Naive B cell (primary cell): Measurements from ENCODE around the gene DPP6. TPM values are rescaled to one million over a fixed set of nuclear protein-coding genes. Genes with fewer than 3 reads are reported as not detected.

Experiments used
- ATAC-seq, 2 donors: fragments of 150-1000 bp; cut with Tn5 transposase; 2 replicates each; pipeline ENCODE4 v1.10.0; 2021; ENCODE audit warnings: low read depth in 2 of 2, mild to moderate bottlenecking in 2 of 2, moderate library complexity in 2 of 2
- DNase-seq: peaks from one replicate; pipeline ENCODE4 v3.0.0; 2022
- H3K27ac Mint-ChIP-seq, 6 donors: one replicate each; pipeline ENCODE4 v1.8.0; 2020 to 2022; ENCODE audit warnings: mild to moderate bottlenecking in 6 of 6, mixed read lengths in 6 of 6, moderate library complexity in 5 of 6, inconsistent platforms in 2 of 6
- H3K27me3 Mint-ChIP-seq, 3 donors: one replicate each; pipeline ENCODE4 v1.8.0; 2021 to 2022; ENCODE audit warnings: mixed read lengths in 3 of 3, mild to moderate bottlenecking in 1 of 3
- H3K36me3 Mint-ChIP-seq, 2 donors: one replicate each; pipeline ENCODE4 v1.8.0; 2020 to 2022; ENCODE audit warnings: mixed read lengths in 2 of 2, inconsistent platforms in 1 of 2, mild to moderate bottlenecking in 1 of 2
- H3K4me1 Mint-ChIP-seq, 3 donors: one replicate each; pipeline ENCODE4 v1.8.0; 2020 to 2022; ENCODE audit warnings: mixed read lengths in 3 of 3, inconsistent platforms in 1 of 3, mild to moderate bottlenecking in 1 of 3, moderate library complexity in 1 of 3
- H3K4me3 Mint-ChIP-seq, 8 donors: one replicate each; pipeline ENCODE4 v1.8.0; 2020 to 2022; ENCODE audit warnings: mild to moderate bottlenecking in 8 of 8, mixed read lengths in 8 of 8, moderate library complexity in 8 of 8, inconsistent platforms in 2 of 8
- H3K9me3 Mint-ChIP-seq, 7 donors: one replicate each; pipeline ENCODE4 v1.8.0; 2020 to 2022; ENCODE audit warnings: mixed read lengths in 7 of 7, mild to moderate bottlenecking in 5 of 7, inconsistent platforms in 2 of 7, moderate library complexity in 1 of 7
- polyA plus RNA-seq, 6 donors: library from polyadenylated mRNA; unstranded; fragments of 300-500 nt; fragmentation: Illumina TruSeq; gene quantifications; one replicate each; pipeline ENCODE4 v1.2.3, GENCODE V29; 2021; ENCODE audit warnings: low read depth in 6 of 6

The DPP6 gene
- polyA plus RNA-seq, 6 donors from 2014 or later, result not detected

DNA sequence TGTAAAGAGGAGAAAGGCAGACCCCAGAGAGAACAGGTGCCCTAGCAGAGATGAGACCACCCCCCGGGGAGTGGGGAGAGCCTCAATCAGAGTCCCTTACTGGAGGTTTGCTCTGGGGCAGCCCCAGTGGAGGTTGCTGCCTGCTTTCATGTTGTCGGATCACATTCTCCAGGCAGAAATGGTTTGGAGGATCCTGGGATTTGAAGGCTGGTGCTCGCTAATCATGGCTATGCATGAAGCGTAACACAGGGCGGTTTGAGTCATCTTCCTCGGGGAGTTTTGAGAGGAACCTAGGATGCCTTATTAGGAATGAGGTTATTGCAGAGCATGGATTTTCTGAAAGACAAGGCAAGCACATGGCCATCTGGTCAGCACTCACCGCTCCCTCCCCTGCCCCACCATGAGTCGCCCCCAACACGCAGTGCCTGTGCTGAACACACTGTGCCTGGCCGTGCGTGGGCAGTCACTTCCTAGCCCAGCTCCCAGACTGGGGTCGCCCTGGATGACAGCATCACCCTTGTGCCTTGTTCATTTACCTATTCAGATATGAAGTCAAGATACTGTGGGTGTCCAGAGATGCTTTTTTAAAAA is 319.9 kb downstream of the DPP6 start:
- no peak for ATAC-seq
- Mint-ChIP-seq H3K4me1 (no peaks in the 10 kb centered on the region), H3K36me3 (no peaks in the 10 kb centered on the region), H3K27ac (no peak overlapping the region), H3K9me3 (peaks cover 0 to 15% (median 8%) of the 10 kb centered on the region in 7 donors), H3K4me3 (no peak overlapping the region), H3K27me3 (no peaks in the 10 kb centered on the region)
- DNase-seq, result no peak

- Mint-ChIP-seq H3K4me1 (no peaks in the 10 kb centered on the region), H3K4me3 (no peak overlapping the region), H3K36me3 (no peaks in the 10 kb centered on the region), H3K9me3 (peaks cover 0 to 15% (median 9%) of the 10 kb centered on the region in 7 donors), H3K27me3 (no peaks in the 10 kb centered on the region), H3K27ac (no peak overlapping the region)
- DNase-seq (no peak), ATAC-seq (no peak)
Observed at GRCh38 chr7:154373956-154374355, 321.8 kb downstream of the DPP6 start.

GRCh38 chr7:154375956-154376355 is 323.8 kb downstream of the DPP6 start:
- Mint-ChIP-seq H3K4me3 (no peak overlapping the region), H3K27me3 (no peaks in the 10 kb centered on the region), H3K36me3 (no peaks in the 10 kb centered on the region), H3K27ac (no peak overlapping the region), H3K9me3 (peaks cover 0 to 18% (median 10%) of the 10 kb centered on the region in 7 donors), H3K4me1 (no peaks in the 10 kb centered on the region)
- DNase-seq (no peak), ATAC-seq (no peak)

- no peak overlapping the region for H3K4me3 Mint-ChIP-seq
- H3K27me3 Mint-ChIP-seq, result no peaks in the 10 kb centered on the region
- no peaks in the 10 kb centered on the region for H3K36me3 Mint-ChIP-seq
- no peak for DNase-seq
- ATAC-seq, result no peak
- no peak overlapping the region for H3K27ac Mint-ChIP-seq
- H3K4me1 Mint-ChIP-seq, result no peaks in the 10 kb centered on the region
- H3K9me3 Mint-ChIP-seq, result peaks cover under 1 to 14% (median 9%) of the 10 kb centered on the region in 7 donors
Observed at GRCh38 chr7:154380771-154381170, 328.6 kb downstream of the DPP6 start.

DNA sequence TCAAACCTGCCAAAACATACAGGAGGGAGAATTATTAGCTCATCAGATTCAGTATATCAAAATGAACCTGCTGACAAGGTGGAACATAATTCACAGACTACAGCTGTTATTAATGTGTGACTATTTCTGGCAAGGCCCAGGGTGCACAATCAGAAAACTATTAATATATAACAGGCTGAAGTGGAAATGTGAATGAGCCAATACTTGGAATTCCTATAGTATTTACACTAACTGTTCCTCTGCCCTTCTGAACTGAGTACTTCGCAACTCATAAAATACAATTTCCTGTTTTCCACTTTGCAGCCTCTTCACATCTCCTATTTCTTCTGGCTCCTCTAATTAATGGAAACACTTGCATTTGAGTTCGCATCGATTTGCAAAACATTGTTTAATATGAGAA is 330.8 kb downstream of the DPP6 start:
- Mint-ChIP-seq H3K27ac (no peak overlapping the region), H3K4me3 (no peak overlapping the region), H3K36me3 (no peaks in the 10 kb centered on the region), H3K27me3 (no peaks in the 10 kb centered on the region), H3K4me1 (no peaks in the 10 kb centered on the region), H3K9me3 (peaks cover 0 to 23% (median 14%) of the 10 kb centered on the region in 7 donors)
- no peak for ATAC-seq
- no peak for DNase-seq

GRCh38 chr7:154385214-154385613 is 333.0 kb downstream of the DPP6 start:
- H3K4me3 Mint-ChIP-seq, result no peak overlapping the region
- peaks cover 6 to 26% (median 12%) of the 10 kb centered on the region in 7 donors for H3K9me3 Mint-ChIP-seq
- H3K27ac Mint-ChIP-seq, result no peak overlapping the region
- H3K4me1 Mint-ChIP-seq, result no peaks in the 10 kb centered on the region
- DNase-seq (no peak), ATAC-seq (no peak)
- no peaks in the 10 kb centered on the region for H3K27me3 Mint-ChIP-seq
- no peaks in the 10 kb centered on the region for H3K36me3 Mint-ChIP-seq

- no peaks in the 10 kb centered on the region for H3K36me3 Mint-ChIP-seq
- peaks cover 9 to 29% (median 14%) of the 10 kb centered on the region in 7 donors for H3K9me3 Mint-ChIP-seq
- no peaks in the 10 kb centered on the region for H3K4me1 Mint-ChIP-seq
- DNase-seq, result no peak
- H3K27ac Mint-ChIP-seq, result no peak overlapping the region
- no peaks in the 10 kb centered on the region for H3K27me3 Mint-ChIP-seq
- no peak for ATAC-seq
- H3K4me3 Mint-ChIP-seq, result no peak overlapping the region
Observed at GRCh38 chr7:154387252-154387651, 335.1 kb downstream of the DPP6 start.

DNA sequence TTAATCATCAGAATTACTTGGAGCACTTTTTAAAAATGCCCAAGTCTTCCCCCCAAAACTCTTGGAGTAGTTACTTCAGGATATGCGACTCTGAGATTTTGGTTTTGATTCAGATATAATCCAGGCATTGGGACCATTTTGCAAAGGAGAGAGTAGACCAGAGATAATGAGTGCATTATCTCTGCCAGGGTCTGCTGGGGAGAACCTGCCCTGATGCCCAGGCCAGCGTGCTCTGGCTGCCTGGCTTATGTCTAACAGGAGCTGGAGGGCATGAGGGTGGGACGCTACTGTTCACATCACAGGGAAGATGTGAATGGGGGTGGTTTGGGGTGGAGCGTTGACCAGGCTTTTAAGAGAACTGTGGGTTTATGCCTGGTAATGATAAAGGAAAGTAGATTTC is 336.2 kb downstream of the DPP6 start:
- DNase-seq (no peak), ATAC-seq (no peak)
- Mint-ChIP-seq H3K4me1 (no peaks in the 10 kb centered on the region), H3K9me3 (peaks cover 9 to 38% (median 14%) of the 10 kb centered on the region in 7 donors), H3K27me3 (no peaks in the 10 kb centered on the region), H3K4me3 (no peak overlapping the region), H3K36me3 (no peaks in the 10 kb centered on the region), H3K27ac (no peak overlapping the region)

- H3K36me3 Mint-ChIP-seq, result no peaks in the 10 kb centered on the region
- peaks cover 9 to 37% (median 13%) of the 10 kb centered on the region in 7 donors for H3K9me3 Mint-ChIP-seq
- no peak for ATAC-seq
- no peak for DNase-seq
- H3K27me3 Mint-ChIP-seq, result no peaks in the 10 kb centered on the region
- H3K4me1 Mint-ChIP-seq, result no peaks in the 10 kb centered on the region
- H3K4me3 Mint-ChIP-seq, result no peak overlapping the region
- no peak overlapping the region for H3K27ac Mint-ChIP-seq
Observed at GRCh38 chr7:154388999-154389398, 336.8 kb downstream of the DPP6 start.

DNA sequence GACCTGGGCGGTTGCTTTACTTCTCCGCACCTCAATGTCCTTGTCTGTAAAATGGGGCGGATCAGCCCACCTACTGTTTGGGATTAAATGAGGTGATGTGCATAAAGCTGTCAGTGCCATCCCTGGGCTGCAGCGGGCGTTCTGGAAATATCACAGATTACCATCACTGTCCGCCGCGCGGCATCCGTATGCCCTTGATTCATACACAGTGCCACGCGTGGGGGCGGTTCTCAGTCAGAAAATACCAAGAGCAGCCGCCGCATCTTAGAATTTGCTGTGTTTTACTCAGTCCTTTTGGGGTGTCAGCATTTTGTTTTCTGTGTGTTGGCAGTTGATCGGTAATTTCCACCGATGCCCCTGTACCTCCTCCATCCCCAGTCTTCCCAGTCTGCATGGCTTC is 338.8 kb downstream of the DPP6 start:
- no peak for ATAC-seq
- no peak overlapping the region for H3K4me3 Mint-ChIP-seq
- no peak for DNase-seq

DNA sequence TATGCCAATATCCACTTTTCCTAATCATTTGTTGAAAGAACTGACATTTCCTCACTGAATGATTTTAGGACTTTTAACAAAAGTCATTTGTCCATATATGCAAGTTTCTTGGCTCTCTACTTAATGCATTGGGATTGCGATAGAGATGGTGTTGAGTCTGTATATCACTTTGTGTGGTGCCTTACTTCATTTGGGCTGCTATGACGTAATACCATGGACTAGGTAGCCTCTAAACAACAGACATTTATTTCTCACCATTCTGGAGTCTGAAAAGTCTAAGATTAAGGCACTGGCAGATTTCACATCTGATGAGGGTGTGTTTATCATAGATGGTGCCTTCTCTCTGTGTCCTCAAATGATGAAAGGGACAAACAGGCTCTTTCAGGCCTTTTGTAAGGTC is 342.6 kb downstream of the DPP6 start:
- Mint-ChIP-seq H3K27me3 (no peaks in the 10 kb centered on the region), H3K9me3 (peaks cover 4 to 21% (median 7%) of the 10 kb centered on the region in 7 donors), H3K27ac (no peak overlapping the region), H3K4me1 (no peaks in the 10 kb centered on the region), H3K4me3 (no peak overlapping the region), H3K36me3 (no peaks in the 10 kb centered on the region)
- no peak for ATAC-seq
- no peak for DNase-seq

More for the DNA sequence above, 338.8 kb downstream of the DPP6 start:
- Mint-ChIP-seq H3K9me3 (peaks cover 5 to 29% (median 13%) of the 10 kb centered on the region in 7 donors), H3K27me3 (no peaks in the 10 kb centered on the region), H3K27ac (no peak overlapping the region), H3K4me1 (no peaks in the 10 kb centered on the region), H3K36me3 (no peaks in the 10 kb centered on the region)

DNA sequence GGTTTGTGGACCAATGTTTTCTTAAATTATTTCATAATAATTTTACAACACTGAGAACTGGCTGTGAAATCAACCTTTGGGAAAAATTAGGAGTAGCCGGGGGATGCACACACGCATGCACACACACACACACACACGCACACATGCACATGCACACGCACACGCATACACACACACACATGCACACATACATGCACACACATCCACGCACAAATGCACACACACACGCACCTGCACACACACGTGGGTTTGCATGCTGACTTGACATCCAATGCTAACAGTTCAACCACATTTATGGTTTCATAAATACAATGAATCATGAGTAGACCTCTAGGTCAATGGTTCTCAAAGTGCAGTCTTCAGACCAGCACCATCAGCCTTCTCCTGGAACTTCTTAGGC is 354.1 kb downstream of the DPP6 start:
- DNase-seq, result no peak
- Mint-ChIP-seq H3K4me1 (no peaks in the 10 kb centered on the region), H3K27me3 (no peaks in the 10 kb centered on the region), H3K4me3 (no peak overlapping the region), H3K36me3 (no peaks in the 10 kb centered on the region), H3K9me3 (peaks cover 0 to 10% (median 0%) of the 10 kb centered on the region in 7 donors), H3K27ac (no peak overlapping the region)
- no peak for ATAC-seq

GRCh38 chr7:154409703-154410311 is 357.6 kb downstream of the DPP6 start:
- H3K36me3 Mint-ChIP-seq, result no peaks in the 10 kb centered on the region
- no peak overlapping the region for H3K4me3 Mint-ChIP-seq
- no peaks in the 10 kb centered on the region for H3K4me1 Mint-ChIP-seq
- ATAC-seq (no peak), DNase-seq (no peak)
- H3K27ac Mint-ChIP-seq, result no peak overlapping the region
- H3K9me3 Mint-ChIP-seq, result peaks cover 0 to 10% (median 0%) of the 10 kb centered on the region in 7 donors
- H3K27me3 Mint-ChIP-seq, result no peaks in the 10 kb centered on the region

GRCh38 chr7:154412105-154412504 is 359.9 kb downstream of the DPP6 start:
- H3K27me3 Mint-ChIP-seq, result no peaks in the 10 kb centered on the region
- H3K36me3 Mint-ChIP-seq, result no peaks in the 10 kb centered on the region
- ATAC-seq, result no peak
- peaks cover 0 to 10% (median 0%) of the 10 kb centered on the region in 7 donors for H3K9me3 Mint-ChIP-seq
- H3K4me1 Mint-ChIP-seq, result no peaks in the 10 kb centered on the region
- DNase-seq, result no peak
- no peak overlapping the region for H3K27ac Mint-ChIP-seq
- no peak overlapping the region for H3K4me3 Mint-ChIP-seq
